ENCODE measurements around the gene LRRN4.
"Not testable (repeated sequence)": the region's sequence is repeated elsewhere in the genome, so short reads cannot be mapped to it uniquely, and the experiment has no call there.

The LRRN4 gene

DNA sequence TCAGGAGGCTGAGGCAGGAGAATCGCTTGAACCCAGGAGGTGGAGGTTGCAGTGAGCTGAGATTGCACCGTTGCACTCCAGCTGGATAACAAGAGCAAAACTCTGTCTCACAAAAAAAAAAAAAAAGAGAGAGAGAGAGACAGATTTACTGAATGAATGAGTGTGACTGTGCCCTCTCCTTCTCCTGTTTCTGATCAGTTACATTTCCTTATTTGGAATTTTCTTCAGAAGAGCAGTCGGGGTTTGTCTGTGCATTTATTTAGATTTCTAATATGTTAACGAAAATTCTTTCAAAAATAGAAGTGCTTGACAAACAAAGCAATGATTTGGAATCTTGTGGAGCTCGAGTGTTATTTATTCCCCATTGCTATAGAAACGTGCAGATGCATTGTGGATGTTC, 6.4 kb upstream of the LRRN4 start:
- no peak for DNase-seq (ENCODE audit: extremely low read depth in 1 of 2, low read depth in 1 of 2)

DNA sequence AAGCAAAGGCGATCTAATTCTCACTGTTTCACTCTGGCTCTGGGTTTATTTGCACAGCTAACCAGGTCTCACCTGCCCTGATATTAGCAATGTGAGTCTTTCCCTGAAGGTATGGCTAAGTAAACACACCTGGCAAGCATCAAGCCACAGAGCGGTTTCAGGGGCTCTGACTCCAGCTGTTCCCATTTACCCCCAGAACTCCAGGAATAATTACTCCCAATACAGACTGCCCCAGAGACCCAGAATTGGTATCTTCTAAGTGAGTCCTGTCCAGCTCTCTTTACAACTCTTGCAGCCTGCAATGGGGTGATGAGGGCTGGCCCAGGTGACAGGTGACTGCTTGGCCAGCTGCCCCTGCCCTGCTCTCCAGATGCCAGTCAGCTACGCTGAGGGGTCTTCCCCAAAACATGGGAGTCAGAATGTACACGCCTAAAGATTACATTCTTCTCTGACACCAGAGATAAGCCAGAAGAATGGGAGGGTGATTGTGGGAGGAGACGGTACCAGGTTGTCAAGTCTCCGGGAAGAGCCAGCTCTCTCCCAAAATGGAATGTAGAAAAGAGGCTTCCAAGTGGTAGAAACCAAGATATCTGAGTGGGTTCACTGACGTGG, 4.9 kb upstream of the LRRN4 start:
- no peak for DNase-seq (ENCODE audit: extremely low read depth in 1 of 2, low read depth in 1 of 2)

DNA sequence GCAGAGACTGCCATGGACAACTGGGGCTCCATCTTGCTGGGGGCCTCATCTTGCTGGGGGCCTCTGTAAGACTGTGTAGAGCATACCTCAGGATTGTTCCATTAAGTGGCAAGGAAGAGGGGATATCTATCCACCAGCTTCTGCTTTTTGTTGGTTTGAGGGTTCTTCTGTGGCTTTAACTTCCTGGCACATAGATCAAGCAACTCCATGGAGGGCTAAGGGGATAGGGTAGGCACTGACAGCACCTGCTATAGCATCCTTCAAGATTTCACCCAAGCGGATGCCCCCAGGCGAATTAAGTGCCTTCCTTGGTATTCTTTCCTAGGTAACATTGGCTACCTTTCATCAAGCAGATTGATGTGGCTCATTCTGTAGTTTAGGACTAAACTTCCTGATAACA, 3.8 kb upstream of the LRRN4 start:
- DNase-seq (ENCODE audit: extremely low read depth in 1 of 2, low read depth in 1 of 2): no peak

- no peak for DNase-seq (ENCODE audit: extremely low read depth in 1 of 2, low read depth in 1 of 2)
These were observed 3.3 kb upstream of the LRRN4 start for GRCh38 chr20:6057139-6057538.

- no peak for DNase-seq (ENCODE audit: extremely low read depth in 1 of 2, low read depth in 1 of 2)
These were observed 2.2 kb upstream of the LRRN4 start for GRCh38 chr20:6055981-6056569.

DNA sequence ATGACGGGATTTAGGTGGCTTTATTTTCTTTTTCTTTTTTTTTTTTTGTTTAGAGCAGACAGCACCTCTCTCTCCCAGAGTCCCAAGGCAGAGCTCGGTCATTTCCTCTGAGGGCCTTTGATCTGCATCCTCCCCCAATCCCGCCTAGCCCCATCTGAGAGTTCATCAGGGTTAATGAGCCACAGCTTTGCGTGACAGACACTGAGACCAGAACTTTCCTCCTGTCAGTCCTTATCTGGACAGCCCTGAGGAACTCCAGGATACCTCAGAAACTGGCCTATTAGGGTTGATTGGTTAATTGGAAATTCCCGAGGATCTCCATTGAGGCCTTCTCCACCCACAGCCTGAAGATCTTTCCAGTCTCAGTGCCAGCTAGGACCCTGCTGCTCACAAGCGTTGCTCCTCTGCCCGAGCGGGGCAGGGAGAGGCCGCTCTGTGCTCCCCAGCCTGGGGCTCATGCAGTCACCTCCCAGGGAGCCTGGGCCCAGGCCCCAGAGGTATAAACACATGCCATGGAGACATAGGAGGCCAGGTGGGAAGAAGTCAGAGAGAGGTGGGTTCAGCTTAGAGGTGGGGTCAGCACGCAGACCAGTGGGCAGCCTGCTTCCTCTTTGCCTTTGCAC, 1.4 kb upstream of the LRRN4 start:
- DNase-seq (ENCODE audit: extremely low read depth in 1 of 2, low read depth in 1 of 2): no peak

- DNase-seq (ENCODE audit: extremely low read depth in 1 of 2, low read depth in 1 of 2): not testable (repeated sequence)
These were observed 810 bp upstream of the LRRN4 start for GRCh38 chr20:6054689-6055051.

GRCh38 chr20:6053064-6053775, 640 bp downstream of the LRRN4 start:
- no peak for DNase-seq (ENCODE audit: extremely low read depth in 1 of 2, low read depth in 1 of 2)

GRCh38 chr20:6051505-6051904, 2.4 kb downstream of the LRRN4 start:
- no peak for DNase-seq (ENCODE audit: extremely low read depth in 1 of 2, low read depth in 1 of 2)

DNA sequence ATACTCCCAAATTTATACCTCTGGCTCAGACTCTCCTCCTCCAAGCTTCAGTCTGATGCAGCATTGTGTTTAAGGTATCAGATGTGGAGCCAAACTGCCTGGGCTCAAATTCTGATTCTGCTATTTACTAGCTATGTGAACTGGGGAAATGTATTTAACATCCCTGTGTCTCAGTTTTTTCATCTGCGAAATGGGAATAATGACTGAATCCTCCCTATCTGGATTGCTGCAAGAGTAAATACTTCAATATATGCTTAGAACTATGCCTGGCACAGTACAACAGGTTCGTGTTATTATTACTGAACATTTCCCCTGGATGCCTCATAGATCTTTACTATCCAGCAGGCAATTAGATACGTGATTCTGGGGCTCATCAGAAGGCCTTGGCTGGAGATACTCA, 5.5 kb downstream of the LRRN4 start:
- DNase-seq (ENCODE audit: extremely low read depth in 1 of 2, low read depth in 1 of 2): no peak

DNA sequence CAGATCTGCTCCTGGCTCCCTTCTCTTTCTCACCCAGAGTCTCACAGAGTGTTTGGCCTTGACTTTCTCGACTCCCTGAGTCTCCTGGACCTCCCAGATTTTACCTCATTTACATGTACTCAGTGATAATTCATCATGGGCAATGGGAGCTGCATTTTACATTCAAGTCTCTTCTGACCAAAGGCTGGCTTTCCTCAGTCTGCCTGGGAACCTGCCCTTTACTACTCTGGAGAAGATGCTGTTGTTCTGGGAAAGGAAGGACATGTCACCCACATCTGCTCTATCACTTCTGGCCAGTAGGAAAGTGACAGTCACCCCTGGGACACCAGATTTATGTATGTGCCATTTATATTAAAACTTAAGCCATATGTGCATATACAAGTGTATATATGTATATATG, 7.4 kb downstream of the LRRN4 start:
- DNase-seq (ENCODE audit: extremely low read depth in 1 of 2, low read depth in 1 of 2): no peak

DNA sequence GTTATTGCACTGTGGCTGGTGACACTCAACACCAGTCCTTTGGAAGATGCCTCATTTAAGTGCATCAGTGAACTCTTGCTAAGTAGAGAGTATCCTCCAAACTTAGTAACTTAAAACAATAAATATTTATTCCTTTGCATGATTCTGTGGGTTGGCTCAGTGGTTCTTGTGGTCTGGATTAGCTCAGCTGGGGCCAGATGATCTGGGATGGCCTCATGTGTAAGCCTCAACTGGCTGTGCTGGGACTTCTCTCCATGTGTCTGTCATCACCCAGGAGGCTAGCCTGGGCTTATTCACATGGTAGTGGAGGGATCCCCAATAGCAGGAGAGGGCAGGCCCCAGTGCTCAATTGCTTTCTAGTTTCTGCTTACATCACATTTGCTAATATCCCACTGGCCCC, 8.3 kb downstream of the LRRN4 start:
- DNase-seq (ENCODE audit: extremely low read depth in 1 of 2, low read depth in 1 of 2): no peak

- DNase-seq (ENCODE audit: extremely low read depth in 1 of 2, low read depth in 1 of 2): no peak
These were observed 9.7 kb downstream of the LRRN4 start for GRCh38 chr20:6044115-6044514.

- DNase-seq (ENCODE audit: extremely low read depth in 1 of 2, low read depth in 1 of 2): no peak
These were observed 12.0 kb downstream of the LRRN4 start for GRCh38 chr20:6041808-6042265.

DNA sequence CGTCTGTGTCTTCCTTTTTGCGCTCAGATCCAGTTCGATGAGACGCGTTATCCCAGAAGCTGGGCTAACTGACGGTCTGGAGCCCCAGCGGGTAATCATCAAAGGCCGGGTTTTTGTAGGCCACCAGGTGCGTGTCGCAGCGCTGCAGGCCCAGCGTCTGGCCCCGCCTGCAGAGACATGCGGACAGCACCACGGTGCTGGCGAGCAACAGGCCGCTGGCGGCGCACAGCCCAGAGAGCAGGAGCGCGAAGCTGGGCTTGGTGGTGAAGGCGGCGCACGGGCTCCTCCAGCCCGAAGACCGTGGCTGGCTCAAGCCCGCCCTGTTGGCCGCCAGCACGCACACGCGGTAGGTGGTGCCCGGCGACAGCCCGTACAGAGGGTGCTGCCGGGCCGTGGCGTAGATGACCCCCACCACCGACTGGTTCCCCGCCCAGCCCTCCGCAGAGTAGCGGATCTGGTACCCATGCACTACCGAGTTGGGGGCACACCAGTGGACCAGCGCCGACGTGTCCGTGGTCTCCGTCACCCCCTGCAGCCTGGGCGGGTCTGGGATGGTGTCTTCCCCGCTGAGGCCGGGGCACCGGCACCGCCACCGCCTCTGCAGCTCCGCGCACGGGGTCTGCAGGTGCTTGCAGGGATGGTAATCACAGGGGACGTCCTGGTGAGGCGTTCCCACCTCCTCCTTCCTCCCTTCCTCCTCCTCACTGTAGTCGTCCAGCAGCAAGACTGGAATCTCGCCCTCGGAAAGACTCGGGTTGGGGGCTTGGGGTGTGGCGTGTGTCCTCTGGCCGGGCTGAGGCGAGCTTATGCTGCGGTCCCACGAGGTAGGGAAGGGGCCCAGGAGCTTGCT, 12.7 kb downstream of the LRRN4 start:
- DNase-seq (ENCODE audit: extremely low read depth in 1 of 2, low read depth in 1 of 2): no peak

- no peak for DNase-seq (ENCODE audit: extremely low read depth in 1 of 2, low read depth in 1 of 2)
These were observed 13.3 kb downstream of the LRRN4 start for GRCh38 chr20:6040540-6040939.

DNA sequence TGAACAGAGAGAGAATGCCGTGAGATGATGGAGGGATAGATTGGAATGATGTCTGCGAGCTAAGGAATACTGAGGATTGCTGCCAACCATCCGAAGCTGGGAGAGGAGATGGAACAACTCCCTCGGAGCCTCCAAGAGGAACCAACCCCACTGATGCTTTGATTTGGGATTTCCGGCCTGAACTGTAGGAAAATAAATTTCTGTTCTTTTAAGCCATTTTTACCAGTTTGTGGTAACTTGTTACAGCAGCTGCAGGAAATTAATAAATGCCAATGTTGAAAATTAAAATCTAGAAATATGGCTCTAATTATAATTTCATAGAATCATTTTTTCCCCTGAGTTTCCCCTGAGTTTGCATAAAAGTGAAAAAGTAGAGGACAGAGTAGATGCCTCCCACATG, 14.1 kb downstream of the LRRN4 start:
- no peak for DNase-seq (ENCODE audit: extremely low read depth in 1 of 2, low read depth in 1 of 2)

- no peak for DNase-seq (ENCODE audit: extremely low read depth in 1 of 2, low read depth in 1 of 2)
These were observed 15.6 kb downstream of the LRRN4 start for GRCh38 chr20:6038256-6038655.

DNA sequence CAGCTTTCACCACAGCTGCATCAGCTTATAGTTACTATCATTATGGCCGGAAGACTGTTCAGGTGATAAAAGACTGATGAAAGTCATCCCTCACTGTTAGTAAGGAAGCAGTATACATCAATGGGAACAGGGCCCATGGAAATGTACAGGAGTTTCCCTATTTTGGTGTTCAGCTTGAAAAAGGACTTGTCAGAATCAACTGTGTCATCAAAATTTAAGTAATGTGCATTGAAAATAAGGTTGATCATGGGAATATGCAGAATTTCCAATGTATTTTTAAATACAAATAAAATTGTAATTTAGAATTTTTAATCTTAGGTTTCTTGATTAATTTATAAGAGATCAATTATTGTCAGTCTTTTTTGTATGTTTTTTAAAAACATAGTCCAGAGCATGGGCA, 16.8 kb downstream of the LRRN4 start:
- no peak for DNase-seq (ENCODE audit: extremely low read depth in 1 of 2, low read depth in 1 of 2)

- DNase-seq (ENCODE audit: extremely low read depth in 1 of 2, low read depth in 1 of 2): no peak
These were observed 17.6 kb downstream of the LRRN4 start for GRCh38 chr20:6036213-6036612.
